Left lung (tissue), 10 donors: ENCODE measurements around the gene GPC1. TPM values are rescaled to one million over a fixed set of nuclear protein-coding genes. Genes with fewer than 3 reads are reported as not detected.

Experiments used
- ATAC-seq: fragments of 200-7000 bp; cut with Tn5 transposase; one replicate; pipeline ENCODE4 v1.9.1; 2020; ENCODE audit warnings: moderate library complexity
- DNase-seq, 4 donors: peaks; one replicate each; pipeline ENCODE4 v3.0.0-alpha.2; 2013 to 2020
- H3K27ac ChIP-seq, 2 donors: fragments of 200-600 bp; sonication (generic) in 1 of 2; one replicate each; pipeline versions ENCODE4 v1.5.0 to v1.8.0; 2020 to 2021
- H3K27me3 ChIP-seq, 2 donors: fragments of 200-600 bp; sonication (generic) in 1 of 2; one replicate each; pipeline versions ENCODE4 v1.5.0 to v1.8.0; 2020 to 2021
- H3K36me3 ChIP-seq, 2 donors: fragments of 200-600 bp; sonication (generic) in 1 of 2; one replicate each; pipeline versions ENCODE4 v1.5.0 to v1.8.0; 2020 to 2021
- H3K4me1 ChIP-seq, 2 donors: fragments of 200-600 bp; one replicate each; pipeline ENCODE4 v1.8.0; 2021
- H3K4me3 ChIP-seq, 2 donors: fragments of 200-600 bp; sonication (generic) in 1 of 2; one replicate each; pipeline versions ENCODE4 v1.5.0 to v1.8.0; 2020 to 2021; ENCODE audit warnings: mild to moderate bottlenecking in 1 of 2
- H3K9me3 ChIP-seq, 2 donors: fragments of 200-600 bp; sonication (generic) in 1 of 2; one replicate each; pipeline versions ENCODE4 v1.5.0 to v1.8.0; 2020 to 2021
- intact Hi-C, 2 donors: fragments of 100-400 bp; cut with DNase I; formaldehyde crosslinking; loops; one replicate each; pipeline versions ENCODE4 v1.11.2 to v1.14.2; 2022
- polyA plus RNA-seq, 6 donors: library from polyadenylated mRNA; unstranded; fragments of 120-200 nt; gene quantifications; one replicate each; pipeline ENCODE4 v1.2.1, GENCODE V29; 2013; ENCODE audit not compliant: insufficient read length in 6 of 6
- total RNA-seq, 2 donors: library from RNA; stranded (reverse); fragmentation: NEBNext Ultra II Directional; extraction: Animal tissue kit (Norgen Biotek cat#: 25700); gene quantifications; one replicate each; pipeline ENCODE4 v1.2.1, GENCODE V29; 2021
- TF ChIP-seq, protein P1 (sequence below), 2 donors: fragments of 200-600 bp; sonication (generic) in 1 of 2; IDR thresholded peaks; one replicate each; pipeline versions ENCODE4 v1.5.0 to v1.8.0; 2021; ENCODE audit warnings: antibody characterized with exemption in 2 of 2
- donor health status: DM: no; HTN: yes; CAD: no.
- donor health status: DM: no; HTN: no; CAD: no.

Gene GPC1
- total and polyA plus RNA-seq, 8 donors = 24.6 to 63.4 (median 45.3) TPM

DNA sequence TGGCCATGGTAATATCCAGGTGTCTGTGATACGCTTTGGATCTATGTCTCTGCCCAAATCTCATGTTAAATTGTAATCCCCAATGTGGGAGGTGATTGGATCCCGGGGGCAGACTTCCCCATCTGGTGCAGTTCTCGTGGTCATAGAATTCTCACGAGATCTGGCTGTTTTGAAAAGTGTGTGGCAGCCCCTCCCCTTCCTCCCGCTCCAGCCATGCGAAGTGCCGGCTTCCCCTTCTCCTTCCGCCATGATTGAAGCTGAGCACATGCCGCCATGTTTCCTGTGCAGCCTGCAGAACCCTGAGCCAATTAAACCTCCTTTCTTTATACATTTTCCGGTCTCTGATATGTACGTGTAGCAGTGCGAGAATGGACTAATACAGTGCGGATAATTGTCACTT is 42.5 kb downstream of the GPC1 start:
- no peaks in the 10 kb centered on the region for H3K36me3 ChIP-seq
- intact Hi-C loops = no loop called here
- DNase-seq (no peak), ATAC-seq (no peak)
- no peak overlapping the region for H3K27ac ChIP-seq
- H3K4me3 ChIP-seq = no peak overlapping the region
- TF ChIP-seq, protein P1, sequence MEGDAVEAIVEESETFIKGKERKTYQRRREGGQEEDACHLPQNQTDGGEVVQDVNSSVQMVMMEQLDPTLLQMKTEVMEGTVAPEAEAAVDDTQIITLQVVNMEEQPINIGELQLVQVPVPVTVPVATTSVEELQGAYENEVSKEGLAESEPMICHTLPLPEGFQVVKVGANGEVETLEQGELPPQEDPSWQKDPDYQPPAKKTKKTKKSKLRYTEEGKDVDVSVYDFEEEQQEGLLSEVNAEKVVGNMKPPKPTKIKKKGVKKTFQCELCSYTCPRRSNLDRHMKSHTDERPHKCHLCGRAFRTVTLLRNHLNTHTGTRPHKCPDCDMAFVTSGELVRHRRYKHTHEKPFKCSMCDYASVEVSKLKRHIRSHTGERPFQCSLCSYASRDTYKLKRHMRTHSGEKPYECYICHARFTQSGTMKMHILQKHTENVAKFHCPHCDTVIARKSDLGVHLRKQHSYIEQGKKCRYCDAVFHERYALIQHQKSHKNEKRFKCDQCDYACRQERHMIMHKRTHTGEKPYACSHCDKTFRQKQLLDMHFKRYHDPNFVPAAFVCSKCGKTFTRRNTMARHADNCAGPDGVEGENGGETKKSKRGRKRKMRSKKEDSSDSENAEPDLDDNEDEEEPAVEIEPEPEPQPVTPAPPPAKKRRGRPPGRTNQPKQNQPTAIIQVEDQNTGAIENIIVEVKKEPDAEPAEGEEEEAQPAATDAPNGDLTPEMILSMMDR (IDR thresholded peaks at IDR 0.05) = no peak
- H3K9me3 ChIP-seq = peaks cover 0 to 18% of the 10 kb centered on the region in 2 donors
- H3K4me1 ChIP-seq = no peaks in the 10 kb centered on the region
- H3K27me3 ChIP-seq = no peaks in the 10 kb centered on the region

DNA sequence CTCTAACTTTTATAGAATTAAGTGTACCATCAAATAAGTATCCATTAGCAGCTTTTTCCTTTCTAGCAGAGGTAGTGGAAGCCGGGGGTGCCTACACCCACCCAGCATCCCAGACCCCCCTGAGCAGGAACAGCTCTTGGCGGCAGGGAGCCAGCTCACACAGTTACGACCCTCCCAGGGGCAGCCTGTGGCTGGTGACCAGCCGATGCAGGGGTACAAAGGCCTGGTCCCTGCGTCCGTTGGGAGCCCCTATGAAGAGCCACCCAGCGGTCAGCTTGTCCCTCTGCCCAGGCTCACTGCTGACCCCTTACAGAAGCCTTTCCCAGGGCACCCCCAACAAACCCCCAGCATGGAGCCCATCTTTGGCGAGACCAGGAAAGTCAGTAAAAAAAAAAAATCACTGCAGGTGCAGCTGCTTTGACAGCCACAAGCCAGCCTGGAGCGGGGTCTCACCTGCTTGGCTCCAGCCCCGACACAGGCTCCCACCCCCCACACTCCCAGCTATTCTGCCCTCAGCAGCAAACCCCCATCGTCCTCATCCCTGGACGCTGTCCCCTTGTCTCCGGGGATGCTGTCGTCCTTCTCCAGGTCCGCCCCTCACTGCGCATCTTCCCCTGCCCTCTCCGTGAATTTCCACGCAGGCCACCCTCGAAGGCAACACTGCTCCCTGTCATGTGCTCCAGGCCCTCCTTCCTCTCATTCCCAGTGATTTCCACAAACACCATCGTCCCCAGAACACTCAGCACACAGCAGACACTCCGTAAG is 43.1 kb downstream of the GPC1 start:
- intact Hi-C loops = no loop called here
- H3K4me1 ChIP-seq = no peaks in the 10 kb centered on the region
- H3K27ac ChIP-seq = no peak overlapping the region
- no peaks in the 10 kb centered on the region for H3K27me3 ChIP-seq
- DNase-seq = peak in 1 of 4 donors; percentile 55
- TF ChIP-seq, protein P1 (IDR thresholded peaks at IDR 0.05) = no peak
- peaks cover 0 to 12% of the 10 kb centered on the region in 2 donors for H3K9me3 ChIP-seq
- no peak for ATAC-seq
- H3K36me3 ChIP-seq = no peaks in the 10 kb centered on the region
- H3K4me3 ChIP-seq = no peak overlapping the region

DNA sequence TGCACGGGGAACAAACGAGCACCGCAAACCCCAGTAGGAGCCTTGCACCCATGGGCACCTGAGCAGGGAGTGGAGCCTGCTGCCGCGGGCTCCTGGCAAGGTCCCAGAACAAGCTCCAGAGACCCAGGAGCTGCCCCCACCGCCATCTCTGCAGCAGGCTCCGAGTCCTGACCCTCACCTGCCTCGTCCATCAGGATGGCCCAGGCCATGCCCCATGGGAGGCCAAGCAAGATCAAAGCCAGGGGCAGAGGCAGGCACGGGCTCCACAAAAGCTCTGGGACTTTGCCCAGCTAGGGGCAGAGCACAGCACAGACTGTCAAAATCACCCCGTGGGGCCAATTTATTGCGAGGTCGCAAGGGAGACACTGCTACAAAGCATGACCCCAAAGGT is 43.6 kb downstream of the GPC1 start:
- DNase-seq (no peak), ATAC-seq (no peak)
- Histone ChIP-seq H3K9me3 (peaks cover 0 to 9% of the 10 kb centered on the region in 2 donors), H3K4me3 (no peak overlapping the region), H3K27ac (no peak overlapping the region), H3K4me1 (no peaks in the 10 kb centered on the region), H3K36me3 (no peaks in the 10 kb centered on the region), H3K27me3 (no peaks in the 10 kb centered on the region)
- TF ChIP-seq, protein P1 (IDR thresholded peaks at IDR 0.05) = no peak
- intact Hi-C loops = no loop called here

DNA sequence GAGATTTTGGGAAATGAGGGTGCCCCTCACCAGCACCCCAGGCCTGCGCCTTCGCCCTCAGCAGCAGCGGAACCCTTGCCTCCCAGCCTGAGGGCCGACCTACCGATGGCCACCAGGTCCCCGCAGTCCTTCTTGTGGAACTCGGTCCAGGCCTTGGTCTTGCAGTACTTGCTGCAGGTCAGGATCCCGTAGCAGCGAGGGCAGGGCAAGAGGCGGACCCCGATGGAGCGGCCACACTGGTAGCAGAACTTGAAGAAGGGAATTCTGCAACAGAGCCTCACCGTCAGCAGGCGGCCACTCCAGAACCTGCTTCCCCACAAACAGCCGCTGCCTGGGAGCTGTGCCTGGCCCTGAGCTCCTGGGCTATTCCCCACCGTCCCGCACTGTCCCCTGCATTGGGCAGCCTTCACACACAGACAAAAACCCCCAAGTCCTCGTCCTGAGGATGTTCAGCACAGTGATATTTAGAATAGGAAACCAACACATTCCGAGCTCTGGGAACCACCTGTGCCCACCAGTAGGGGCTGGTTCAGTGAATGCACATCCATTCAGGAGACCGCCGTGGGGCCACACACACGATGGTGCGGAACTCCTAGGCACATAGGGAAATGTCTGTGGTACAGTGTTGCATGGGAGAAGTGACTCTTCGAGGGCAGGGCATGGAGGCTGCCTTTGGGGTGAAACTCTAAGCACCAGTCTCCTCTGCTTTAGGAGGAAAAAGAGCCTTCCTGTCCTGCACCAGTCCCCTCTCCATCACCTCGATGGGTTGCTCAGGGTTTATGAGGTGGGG is 45.6 kb downstream of the GPC1 start:
- no peak overlapping the region for H3K4me3 ChIP-seq
- TF ChIP-seq, protein P1 (IDR thresholded peaks at IDR 0.05) = no peak
- H3K27ac ChIP-seq = no peak overlapping the region
- DNase-seq (peak in 1 of 4 donors; percentile 72), ATAC-seq (no peak)
- intact Hi-C loops = no loop called here
- no peaks in the 10 kb centered on the region for H3K4me1 ChIP-seq
- H3K27me3 ChIP-seq = no peaks in the 10 kb centered on the region
- no peaks in the 10 kb centered on the region for H3K36me3 ChIP-seq
- H3K9me3 ChIP-seq = peaks cover 0 to 18% of the 10 kb centered on the region in 2 donors

DNA sequence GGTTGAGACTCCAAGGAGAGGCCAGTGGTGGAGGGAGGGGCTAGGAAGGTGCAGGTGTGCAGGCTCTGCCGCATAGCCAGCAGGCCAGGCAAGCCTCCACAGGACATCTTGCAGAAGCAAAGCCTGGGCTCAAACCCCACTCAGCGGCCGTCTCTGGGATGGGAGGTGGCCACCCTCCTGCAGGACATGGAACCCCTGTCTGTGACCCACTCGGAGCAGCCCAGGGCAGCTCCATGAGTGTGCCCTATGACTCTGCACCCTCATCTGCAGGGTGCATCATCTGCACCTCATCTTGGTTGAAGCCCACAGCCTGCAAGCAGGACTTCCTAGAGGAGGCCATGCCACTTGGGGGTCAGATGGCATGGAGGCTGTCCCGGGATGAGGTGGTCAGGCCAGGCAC is 46.3 kb downstream of the GPC1 start:
- H3K27ac ChIP-seq = no peak overlapping the region
- intact Hi-C loops = no loop called here
- H3K27me3 ChIP-seq = no peaks in the 10 kb centered on the region
- no peak for ATAC-seq
- H3K4me3 ChIP-seq = no peak overlapping the region
- peak in 1 of 4 donors; percentile 65 for DNase-seq
- no peaks in the 10 kb centered on the region for H3K4me1 ChIP-seq
- no peaks in the 10 kb centered on the region for H3K36me3 ChIP-seq
- H3K9me3 ChIP-seq = peaks cover 0 to 24% of the 10 kb centered on the region in 2 donors
- TF ChIP-seq, protein P1 (IDR thresholded peaks at IDR 0.05) = no peak
